HCT116 (cell line): ENCODE results near the gene BCL2L13. TPM values are rescaled to one million over a fixed set of nuclear protein-coding genes. Genes with fewer than 3 reads are reported as not detected.

Experiments used
- ATAC-seq: fragments of 200-7000 bp; cut with Tn5 transposase; 2 replicates; pipeline ENCODE4 v1.9.1; 2020; ENCODE audit warnings: mild to moderate bottlenecking, moderate library complexity
- BruUV-seq: library from RNA; stranded (reverse); fragments of 400-500 nt; replicated peaks from 2 replicates; lab custom pipeline; 2021; lab: Mats Ljungman, UMichigan
- CTCF ChIA-PET: fragments of 300-600 bp; sonication (Branson Sonifier 250); formaldehyde crosslinking; loops from one replicate; lab custom pipeline; 2021; ENCODE audit warnings: antibody characterized with exemption; lab: Charles Lee
- POLR2A ChIA-PET: fragments of 300-600, 350-600 bp; sonication (Branson Sonifier 250); formaldehyde crosslinking; loops from one replicate; lab custom pipeline; 2021; ENCODE audit warnings: antibody characterized with exemption; lab: Charles Lee
- RAD21 ChIA-PET, 2 experiments: fragments of 300-600 bp; sonication (Branson Sonifier 250); formaldehyde crosslinking; loops; one replicate each; lab custom pipeline; 2023; ENCODE audit warnings: low total read pairs in 2 of 2; ENCODE audit not compliant: uncharacterized antibody in 2 of 2, unreplicated experiment in 2 of 2, low non-redundant PET in 1 of 2; lab: Charles Lee
- DNase-seq: peaks from one replicate; pipeline ENCODE4 v3.0.0-alpha.2; 2010; ENCODE audit warnings: low read depth, low spot score
- H2AFZ ChIP-seq: fragments of 200-600 bp; shearing (Covaris generic), sonication (generic); 2 replicates; pipeline ENCODE4 v1.6.1; 2017; ENCODE audit warnings: low read depth, mixed run types, mixed read lengths, antibody characterized with exemption, low read length; ENCODE audit not compliant: poor library complexity, severe bottlenecking
- H3K27ac ChIP-seq: 2 replicates; pipeline ENCODE4 v1.5.1; 2012; ENCODE audit warnings: low read depth, low read length
- H3K27me3 ChIP-seq: fragments of 200-600 bp; sonication (generic); 2 replicates; pipeline ENCODE4 v1.6.1; 2016; ENCODE audit warnings: mixed run types, low read length, mixed read lengths; ENCODE audit not compliant: insufficient read depth
- H3K36me3 ChIP-seq, 2 experiments: fragments of 200-500 bp in 1 of 2; fragments of 200-600 bp in 1 of 2; sonication (Bioruptor generic) in 1 of 2; sonication (generic) in 1 of 2; 2 replicates each; pipeline versions ENCODE4 v1.5.1 to v1.6.1; 2014 to 2016; ENCODE audit warnings: low read length in 2 of 2, inconsistent platforms in 1 of 2, mixed read lengths in 1 of 2, mixed run types in 1 of 2; ENCODE audit not compliant: insufficient read depth in 2 of 2, control insufficient read depth in 1 of 2
- H3K4me1 ChIP-seq, 2 experiments: fragments of 200-600 bp in 1 of 2; sonication (generic) in 1 of 2; 2 replicates each; pipeline versions ENCODE4 v1.5.1 to v1.6.1; 2012 to 2017; ENCODE audit warnings: low read length in 2 of 2, inconsistent platforms in 1 of 2, mild to moderate bottlenecking in 1 of 2, mixed read lengths in 1 of 2, mixed run types in 1 of 2, moderate library complexity in 1 of 2; ENCODE audit not compliant: insufficient read depth in 2 of 2, control insufficient read depth in 1 of 2
- H3K4me2 ChIP-seq: fragments of 200-600 bp; sonication (generic); 2 replicates; pipeline ENCODE4 v1.6.1; 2017; ENCODE audit warnings: mixed run types, low read length, mixed read lengths
- H3K4me3 ChIP-seq, 2 experiments: fragments of 200-600 bp in 1 of 2; sonication (generic) in 1 of 2; replicated peaks in 1 of 2; 2 replicates each; pipeline ENCODE4 v1.5.1; 2011 to 2016; ENCODE audit warnings: low read length in 2 of 2, control low read depth in 1 of 2, low read depth in 1 of 2, mild to moderate bottlenecking in 1 of 2, mixed read lengths in 1 of 2, mixed run types in 1 of 2
- H3K79me2 ChIP-seq: fragments of 200-600 bp; sonication (generic); 2 replicates; pipeline ENCODE4 v1.6.1; 2017; ENCODE audit warnings: mild to moderate bottlenecking, mixed run types, low read length, moderate library complexity, mixed read lengths; ENCODE audit not compliant: insufficient read depth
- H3K9ac ChIP-seq: fragments of 200-600 bp; sonication (generic); 2 replicates; pipeline ENCODE4 v1.6.1; 2016; ENCODE audit warnings: low read length, mixed read lengths
- H3K9me2 ChIP-seq: fragments of 200-600 bp; sonication (generic), shearing (Covaris generic); 2 replicates; pipeline ENCODE4 v1.6.1; 2017; ENCODE audit warnings: mixed run types, mild to moderate bottlenecking, moderate library complexity; ENCODE audit not compliant: insufficient read depth
- H3K9me3 ChIP-seq, 2 experiments: fragments of 200-500 bp in 1 of 2; fragments of 200-600 bp in 1 of 2; sonication (Bioruptor generic) in 1 of 2; sonication (generic) in 1 of 2; 2 replicates each; pipeline ENCODE4 v1.6.1; 2014 to 2017; ENCODE audit warnings: low read length in 2 of 2, mixed read lengths in 2 of 2, inconsistent platforms in 1 of 2, low read depth in 1 of 2, mild to moderate bottlenecking in 1 of 2, mixed run types in 1 of 2, moderate library complexity in 1 of 2; ENCODE audit not compliant: control insufficient read depth in 1 of 2, insufficient read depth in 1 of 2
- H4K20me1 ChIP-seq: fragments of 200-600 bp; sonication (generic), shearing (Covaris generic); 2 replicates; pipeline ENCODE4 v1.6.1; 2017; ENCODE audit warnings: mixed run types, mild to moderate bottlenecking, moderate library complexity; ENCODE audit not compliant: insufficient read depth
- ATF3 ChIP-seq: IDR thresholded peaks from 2 replicates; pipeline ENCODE4 v1.6.1; 2012
- CEBPB ChIP-seq: IDR thresholded peaks from 2 replicates; pipeline ENCODE4 v1.6.1; 2012; ENCODE audit warnings: low read depth
- CTCF ChIP-seq, 3 experiments: fragments of 200-600 bp in 1 of 3; sonication (generic) in 1 of 3; IDR thresholded peaks in 2 of 3; conservative IDR thresholded peaks in 1 of 3; 2 replicates each; pipeline ENCODE4 v1.5.1; 2012 to 2017; ENCODE audit warnings: low read depth in 2 of 3, low read length in 2 of 3, antibody characterized with exemption in 1 of 3, borderline replicate concordance in 1 of 3, control low read depth in 1 of 3, mild to moderate bottlenecking in 1 of 3, mixed read lengths in 1 of 3, mixed run types in 1 of 3, moderate library complexity in 1 of 3; ENCODE audit not compliant: insufficient read depth in 1 of 3
- EGR1 ChIP-seq: IDR thresholded peaks from 2 replicates; pipeline ENCODE4 v1.6.1; 2012; ENCODE audit warnings: low read depth
- ELF1 ChIP-seq: IDR thresholded peaks from 2 replicates; pipeline ENCODE4 v1.6.1; 2012; ENCODE audit warnings: low read depth, borderline replicate concordance
- EZH2 ChIP-seq: fragments of 200-600 bp; sonication (generic); IDR thresholded peaks from 2 replicates; pipeline ENCODE4 v1.6.1; 2017; ENCODE audit warnings: antibody characterized with exemption, mixed run types
- EZH2phosphoT487 ChIP-seq: fragments of 200-600 bp; IDR thresholded peaks from 2 replicates; pipeline ENCODE4 v1.6.1; 2018; ENCODE audit warnings: antibody characterized with exemption, borderline replicate concordance
- FOSL1 ChIP-seq: IDR thresholded peaks from 2 replicates; pipeline ENCODE4 v1.6.1; 2012; ENCODE audit warnings: low read depth
- JUND ChIP-seq: IDR thresholded peaks from 2 replicates; pipeline ENCODE4 v1.6.1; 2012
- MAX ChIP-seq: IDR thresholded peaks from 2 replicates; pipeline ENCODE4 v1.6.1; 2012
- POLR2A ChIP-seq: IDR thresholded peaks from 2 replicates; pipeline ENCODE4 v1.7.0; 2011; ENCODE audit warnings: borderline replicate concordance; ENCODE audit not compliant: insufficient read depth, insufficient read length; ENCODE audit errors: extremely low read depth
- POLR2AphosphoS5 ChIP-seq: IDR thresholded peaks from 2 replicates; pipeline ENCODE4 v1.6.1; 2011; ENCODE audit warnings: mild to moderate bottlenecking, low read depth, low read length, moderate library complexity
- RAD21 ChIP-seq: IDR thresholded peaks from 2 replicates; pipeline ENCODE4 v1.6.1; 2012; ENCODE audit warnings: low read depth, mild to moderate bottlenecking
- SIN3A ChIP-seq: IDR thresholded peaks from 2 replicates; pipeline ENCODE4 v1.6.1; 2012; ENCODE audit warnings: low read depth
- SP1 ChIP-seq: IDR thresholded peaks from 2 replicates; pipeline ENCODE4 v1.6.1; 2012; ENCODE audit warnings: low read depth
- SRF ChIP-seq: IDR thresholded peaks from 2 replicates; pipeline ENCODE4 v1.6.1; 2012; ENCODE audit warnings: low read depth
- TCF7L2 ChIP-seq: IDR thresholded peaks from 2 replicates; pipeline ENCODE4 v1.7.0; 2011; ENCODE audit warnings: borderline replicate concordance, inconsistent platforms; ENCODE audit not compliant: insufficient read depth, insufficient read length; ENCODE audit errors: extremely low read depth
- YY1 ChIP-seq: IDR thresholded peaks from 2 replicates; pipeline ENCODE4 v1.6.1; 2011; ENCODE audit warnings: low read length, low read depth, moderate library complexity, mild to moderate bottlenecking; ENCODE audit not compliant: insufficient replicate concordance; ENCODE audit errors: extremely low read depth
- ZFX ChIP-seq: fragments of 450-650 bp; IDR thresholded peaks from 2 replicates; pipeline ENCODE4 v1.6.1; 2017
- intact Hi-C: fragments of 100-400 bp; cut with micrococcal nuclease; formaldehyde crosslinking; loops from 2 replicates; pipeline ENCODE4 v1.10.0; 2022
- total RNA-seq: library from RNA; stranded (reverse); gene quantifications from one replicate; pipeline ENCODE4 v1.2.1, GENCODE V29; 2021; ENCODE audit not compliant: unreplicated experiment

Gene BCL2L13
- total RNA-seq, 1 experiment from 2014 or later: 38.6 TPM

- Histone ChIP-seq H3K27ac (no peak overlapping the region), H3K4me1 (peaks cover 12 to 16% of the 10 kb centered on the region in 2 experiments; a peak in 3 of 4 replicates), H3K36me3 (no peaks in the 10 kb centered on the region), H3K79me2 (peaks cover 71% of the 10 kb centered on the region), H4K20me1 (no peaks in the 10 kb centered on the region), H2AFZ (no peak overlapping the region), H3K4me2 (no peak overlapping the region), H3K27me3 (no peaks in the 10 kb centered on the region), H3K9me3 (no peaks in the 10 kb centered on the region), H3K9ac (no peak overlapping the region), H3K9me2 (no peaks in the 10 kb centered on the region), H3K4me3 (no peak overlapping the region)
- BruUV-seq: no TSS peak
- ChIA-PET POLR2A (no interaction called here), RAD21 (interaction anchor here in 1 of 2 experiments (0.6 kb wide), 1 partner anchor 268 kb away, joined by 4 read pairs; no protein-coding TSS in a partner anchor), CTCF (interaction anchor here (0.9 kb wide), 1 partner anchor 307 kb away, joined by 3 read pairs; no protein-coding TSS in a partner anchor)
- no peak for DNase-seq
- intact Hi-C loops: no loop called here
- no peak for TF ChIP-seq CEBPB
- no peak for TF ChIP-seq RAD21
- no peak for TF ChIP-seq EZH2
- no peak for TF ChIP-seq YY1
- TF ChIP-seq SP1: no peak
- no peak for TF ChIP-seq SIN3A
- TF ChIP-seq ELF1: no peak
- ATAC-seq: no peak
These were observed 131.1 kb downstream of the BCL2L13 start for GRCh38 chr22:17769716-17770082.

GRCh38 chr22:17770180-17771077 lies 131.9 kb downstream of the BCL2L13 start:
- ATAC-seq (no peak), DNase-seq (no peak)
- H3K9ac ChIP-seq: no peak overlapping the region
- H3K27ac ChIP-seq: no peak overlapping the region
- H3K9me2 ChIP-seq: no peaks in the 10 kb centered on the region
- H3K27me3 ChIP-seq: no peaks in the 10 kb centered on the region
- H3K36me3 ChIP-seq: no peaks in the 10 kb centered on the region
- ChIA-PET CTCF (interaction anchor here (0.9 kb wide), 1 partner anchor 306 kb away, joined by 3 read pairs; no protein-coding TSS in a partner anchor), RAD21 (interaction anchor here in 1 of 2 experiments (0.6 kb wide), 1 partner anchor 268 kb away, joined by 4 read pairs; no protein-coding TSS in a partner anchor), POLR2A (no interaction called here)
- H3K79me2 ChIP-seq: peaks cover 64% of the 10 kb centered on the region
- no peak overlapping the region for H3K4me2 ChIP-seq
- no peak overlapping the region for H2AFZ ChIP-seq
- H3K4me1 ChIP-seq: peaks cover 19 to 21% of the 10 kb centered on the region in 2 experiments
- no peak overlapping the region for H3K4me3 ChIP-seq
- H3K9me3 ChIP-seq: no peaks in the 10 kb centered on the region
- BruUV-seq: no TSS peak
- intact Hi-C loops: no loop called here
- no peaks in the 10 kb centered on the region for H4K20me1 ChIP-seq
- TF ChIP-seq POLR2AphosphoS5: no peak
- TF ChIP-seq ELF1: no peak
- no peak for TF ChIP-seq JUND
- TF ChIP-seq EZH2: no peak
- TF ChIP-seq EGR1: no peak
- no peak for TF ChIP-seq TCF7L2
- TF ChIP-seq ATF3: no peak
- TF ChIP-seq CTCF (IDR thresholded peaks at IDR 0.05 in 2 of 3, conservative IDR thresholded peaks at IDR 0.05 in 1 of 3; ENCODE audit: borderline replicate concordance in 1 of 3, insufficient read depth in 1 of 3, low read depth in 2 of 3, low read length in 2 of 3): no peak
- TF ChIP-seq ZFX: no peak
- no peak for TF ChIP-seq SRF
- TF ChIP-seq EZH2phosphoT487: no peak
- TF ChIP-seq POLR2A: no peak
- no peak for TF ChIP-seq FOSL1
- no peak for TF ChIP-seq MAX
- no peak for TF ChIP-seq CEBPB
